Measurements from ENCODE around the gene ID4.

DNA sequence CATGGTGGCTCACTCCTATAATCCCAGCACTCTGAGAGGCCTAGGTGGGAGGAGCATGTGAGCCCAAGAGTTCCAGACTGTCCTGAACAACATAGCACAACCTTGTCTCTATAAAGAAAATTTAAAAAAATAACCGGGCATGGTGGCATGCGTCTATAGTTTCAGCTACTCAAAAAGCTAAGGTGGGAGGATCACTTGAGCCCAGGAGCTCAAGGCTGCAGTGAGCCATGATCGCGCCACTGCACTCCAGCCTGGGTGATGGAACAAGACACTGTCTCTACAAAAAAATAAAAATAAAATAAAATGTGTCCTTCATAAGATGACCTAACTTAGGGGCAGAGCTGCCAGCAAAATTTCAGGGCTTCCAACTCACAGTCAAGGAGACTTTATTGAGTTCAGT lies 12.6 kb downstream of the ID4 start:
- TF ChIP-seq, protein P1, sequence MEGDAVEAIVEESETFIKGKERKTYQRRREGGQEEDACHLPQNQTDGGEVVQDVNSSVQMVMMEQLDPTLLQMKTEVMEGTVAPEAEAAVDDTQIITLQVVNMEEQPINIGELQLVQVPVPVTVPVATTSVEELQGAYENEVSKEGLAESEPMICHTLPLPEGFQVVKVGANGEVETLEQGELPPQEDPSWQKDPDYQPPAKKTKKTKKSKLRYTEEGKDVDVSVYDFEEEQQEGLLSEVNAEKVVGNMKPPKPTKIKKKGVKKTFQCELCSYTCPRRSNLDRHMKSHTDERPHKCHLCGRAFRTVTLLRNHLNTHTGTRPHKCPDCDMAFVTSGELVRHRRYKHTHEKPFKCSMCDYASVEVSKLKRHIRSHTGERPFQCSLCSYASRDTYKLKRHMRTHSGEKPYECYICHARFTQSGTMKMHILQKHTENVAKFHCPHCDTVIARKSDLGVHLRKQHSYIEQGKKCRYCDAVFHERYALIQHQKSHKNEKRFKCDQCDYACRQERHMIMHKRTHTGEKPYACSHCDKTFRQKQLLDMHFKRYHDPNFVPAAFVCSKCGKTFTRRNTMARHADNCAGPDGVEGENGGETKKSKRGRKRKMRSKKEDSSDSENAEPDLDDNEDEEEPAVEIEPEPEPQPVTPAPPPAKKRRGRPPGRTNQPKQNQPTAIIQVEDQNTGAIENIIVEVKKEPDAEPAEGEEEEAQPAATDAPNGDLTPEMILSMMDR (conservative IDR thresholded peaks at IDR 0.05 in 1 of 2, IDR thresholded peaks at IDR 0.05 in 1 of 2; ENCODE audit: extremely low read depth in 1 of 2, insufficient read depth in 1 of 2, low read depth in 1 of 2, low read length in 2 of 2) = no peak
- no peak for TF ChIP-seq EZH2 (IDR thresholded peaks at IDR 0.05; ENCODE audit: borderline replicate concordance, low read length)

Measured in mammary epithelial cell (primary cell).